IMR-90 (cell line): ENCODE measurements around the gene FBRSL1. TPM values are rescaled to one million over a fixed set of nuclear protein-coding genes. Genes with fewer than 3 reads are reported as not detected.

Experiments used
- ELK1 ChIP-seq: fragments of 150-350 bp; IDR thresholded peaks from 2 replicates; pipeline ENCODE4 v1.6.1; 2016; ENCODE audit warnings: low read depth, mild to moderate bottlenecking, low read length, moderate library complexity, borderline replicate concordance
- MXI1 ChIP-seq: IDR thresholded peaks from 2 replicates; pipeline ENCODE4 v1.6.1; 2012; ENCODE audit warnings: low read depth, mild to moderate bottlenecking, low read length, moderate library complexity, borderline replicate concordance
- polyA plus RNA-seq, 3 experiments: library from polyadenylated mRNA; depleted of rRNA; stranded (reverse); fragments of >200 nt; gene quantifications; 2 replicates each; pipeline ENCODE4 v1.2.3, GENCODE V29; 2012; ENCODE audit warnings: low replicate concordance in 1 of 3
- total RNA-seq: library from RNA; depleted of rRNA; stranded (reverse); fragments of >200 nt; gene quantifications from 2 replicates; pipeline ENCODE4 v1.2.3, GENCODE V29; 2012
- TF ChIP-seq, protein P1 (sequence below): fragments of 150-350 bp; IDR thresholded peaks from 2 replicates; pipeline ENCODE4 v1.6.1; 2017; ENCODE audit warnings: mild to moderate bottlenecking, antibody characterized with exemption, low read length, low read depth

FBRSL1 gene
- total and polyA plus RNA-seq, 2 of the 4 experiments (the other 2 are of a cell fraction): 0.36 to 10.8 TPM

- TF ChIP-seq ELK1: no peak
- no peak for TF ChIP-seq MXI1
- TF ChIP-seq, protein P1, sequence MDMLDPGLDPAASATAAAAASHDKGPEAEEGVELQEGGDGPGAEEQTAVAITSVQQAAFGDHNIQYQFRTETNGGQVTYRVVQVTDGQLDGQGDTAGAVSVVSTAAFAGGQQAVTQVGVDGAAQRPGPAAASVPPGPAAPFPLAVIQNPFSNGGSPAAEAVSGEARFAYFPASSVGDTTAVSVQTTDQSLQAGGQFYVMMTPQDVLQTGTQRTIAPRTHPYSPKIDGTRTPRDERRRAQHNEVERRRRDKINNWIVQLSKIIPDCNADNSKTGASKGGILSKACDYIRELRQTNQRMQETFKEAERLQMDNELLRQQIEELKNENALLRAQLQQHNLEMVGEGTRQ: no peak
Observed at GRCh38 chr12:132517013-132517739, 27.2 kb downstream of the FBRSL1 start (continued).
